Measurements from ENCODE around the gene PCED1B.
"Not testable (repeated sequence)": the region's sequence is repeated elsewhere in the genome, so short reads cannot be mapped to it uniquely, and the experiment has no call there.

The PCED1B gene

GRCh38 chr12:47242426-47242825 is 163.0 kb downstream of the PCED1B start:
- no peak for DNase-seq

DNA sequence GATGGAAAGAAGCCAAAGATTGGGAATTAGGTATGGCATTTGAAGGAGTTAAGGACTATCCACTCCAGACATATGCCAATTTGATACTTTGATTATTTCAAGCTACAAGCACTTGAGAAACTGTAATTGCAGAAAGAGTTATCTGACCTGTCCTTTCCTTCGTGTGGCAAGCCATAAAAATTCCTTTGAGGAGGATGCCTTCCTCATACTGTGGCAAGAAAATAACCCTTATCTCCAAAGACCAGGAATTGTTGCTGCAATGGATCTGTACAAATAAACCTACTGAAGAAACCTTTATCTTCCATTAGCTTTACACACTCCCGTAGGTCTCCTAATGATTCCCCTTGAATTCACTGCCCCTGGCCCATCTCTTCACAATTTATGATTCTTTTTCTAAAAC is 165.4 kb downstream of the PCED1B start:
- no peak for DNase-seq

- no peak for DNase-seq
These were observed 166.2 kb downstream of the PCED1B start for GRCh38 chr12:47245623-47246022.

DNA sequence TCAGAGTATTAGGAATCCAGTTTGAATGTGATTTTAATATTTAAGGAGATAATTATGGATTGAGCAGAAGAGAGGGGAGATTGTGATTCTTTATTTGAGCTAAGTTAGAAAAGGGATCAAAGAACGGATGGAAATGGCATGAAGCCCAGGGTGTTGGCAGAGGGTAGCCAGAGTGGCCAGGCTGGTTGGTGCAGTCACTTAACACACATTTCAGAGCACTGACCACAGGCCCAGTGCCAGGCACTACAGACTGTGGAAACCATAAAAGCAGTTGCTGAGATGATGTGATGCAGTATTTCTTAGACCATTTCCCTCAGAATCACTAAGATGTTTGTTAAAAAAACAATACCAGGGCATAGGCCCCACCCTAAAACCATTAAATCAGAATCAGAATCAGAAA is 168.0 kb downstream of the PCED1B start:
- no peak for DNase-seq

DNA sequence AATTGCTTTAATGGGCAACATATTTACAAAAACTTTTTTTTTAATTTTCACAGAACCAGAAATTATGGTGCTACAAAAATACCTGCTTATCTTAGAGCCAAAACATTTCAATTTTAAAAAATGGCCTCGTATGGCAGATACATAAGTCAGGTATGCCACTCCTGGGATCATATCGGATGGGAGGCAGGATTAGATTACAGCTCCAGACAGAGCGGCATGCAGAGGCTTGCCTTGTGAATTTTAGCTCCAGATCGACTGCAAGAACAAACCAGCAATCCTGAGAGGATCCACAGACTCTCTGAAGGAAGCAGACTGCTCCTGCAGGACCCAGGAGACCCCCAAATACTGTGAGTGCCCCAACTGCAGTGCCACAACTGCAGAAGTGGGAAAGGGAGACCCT is 169.7 kb downstream of the PCED1B start:
- DNase-seq, result no peak

- DNase-seq, result no peak
These were observed 170.4 kb downstream of the PCED1B start for GRCh38 chr12:47249719-47250357.

GRCh38 chr12:47251919-47252318 is 172.5 kb downstream of the PCED1B start:
- no peak for DNase-seq

DNA sequence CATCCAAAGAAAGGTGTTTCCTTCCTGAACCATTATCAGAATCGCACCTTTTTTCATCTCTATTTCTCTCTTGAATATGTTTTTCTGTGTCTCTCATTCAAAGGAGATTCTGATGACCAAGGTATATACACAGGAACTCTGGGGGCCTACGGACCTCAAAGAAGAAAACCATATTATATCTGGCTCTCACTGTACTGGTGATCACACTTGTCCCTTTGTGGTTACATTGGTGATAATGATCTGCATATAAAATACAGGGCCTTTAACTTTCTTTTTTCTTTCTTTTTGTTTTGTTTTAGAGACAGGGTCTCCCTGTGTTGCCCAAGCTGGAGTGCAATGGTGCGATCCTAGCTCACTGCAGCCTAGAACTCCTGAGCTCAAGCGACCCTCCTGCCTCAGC is 185.5 kb downstream of the PCED1B start:
- DNase-seq, result no peak

GRCh38 chr12:47265391-47265790 is 186.0 kb downstream of the PCED1B start:
- DNase-seq, result no peak

- no peak for DNase-seq
These were observed 188.2 kb downstream of the PCED1B start for GRCh38 chr12:47267571-47267970.

GRCh38 chr12:47268501-47269454 is 189.4 kb downstream of the PCED1B start:
- no peak for DNase-seq

- DNase-seq, result no peak
These were observed 190.5 kb downstream of the PCED1B start for GRCh38 chr12:47269916-47270315.

DNA sequence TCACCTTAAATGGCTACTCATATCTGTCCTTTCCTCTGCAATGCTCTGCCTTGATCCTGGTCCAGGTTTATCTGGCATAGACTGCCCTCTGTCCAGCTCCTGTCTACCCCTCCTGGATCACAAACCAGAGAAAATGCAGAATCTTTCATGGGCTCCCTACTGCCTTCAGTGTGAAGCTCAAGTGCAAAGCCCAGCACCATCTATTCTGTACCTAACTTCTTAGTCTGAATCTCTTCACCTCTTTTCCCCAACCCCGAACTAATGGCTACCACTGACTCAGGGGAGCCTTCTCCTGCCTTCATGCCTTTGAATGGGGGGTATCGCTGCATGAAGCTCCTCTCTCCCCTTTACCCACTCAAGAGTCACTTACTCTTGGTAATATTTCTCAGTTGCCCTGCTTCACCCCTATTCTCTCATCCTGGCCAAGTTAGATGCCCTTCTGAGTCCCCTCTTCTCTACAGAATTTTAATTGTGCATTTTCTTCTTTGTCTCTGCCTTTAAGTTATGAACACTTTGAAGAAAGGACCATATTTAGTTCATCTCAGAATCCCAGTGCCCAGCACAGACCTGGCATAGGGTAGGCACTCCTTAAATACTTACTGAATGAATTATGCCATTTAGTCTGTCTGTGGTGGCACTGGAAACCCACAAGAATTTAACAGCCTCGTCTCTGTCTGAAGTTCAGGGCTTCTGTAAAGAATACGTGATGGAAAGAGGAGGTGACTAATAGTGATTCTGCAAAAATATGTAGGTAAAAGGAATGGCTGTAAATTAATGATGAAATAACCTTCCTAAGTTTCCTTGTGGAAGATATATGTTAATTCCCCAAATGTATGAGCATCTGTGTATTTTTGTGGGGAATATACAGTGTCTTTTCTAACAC is 191.6 kb downstream of the PCED1B start:
- no peak for DNase-seq

GRCh38 chr12:47271800-47272239 is 192.4 kb downstream of the PCED1B start:
- DNase-seq, result no peak

DNA sequence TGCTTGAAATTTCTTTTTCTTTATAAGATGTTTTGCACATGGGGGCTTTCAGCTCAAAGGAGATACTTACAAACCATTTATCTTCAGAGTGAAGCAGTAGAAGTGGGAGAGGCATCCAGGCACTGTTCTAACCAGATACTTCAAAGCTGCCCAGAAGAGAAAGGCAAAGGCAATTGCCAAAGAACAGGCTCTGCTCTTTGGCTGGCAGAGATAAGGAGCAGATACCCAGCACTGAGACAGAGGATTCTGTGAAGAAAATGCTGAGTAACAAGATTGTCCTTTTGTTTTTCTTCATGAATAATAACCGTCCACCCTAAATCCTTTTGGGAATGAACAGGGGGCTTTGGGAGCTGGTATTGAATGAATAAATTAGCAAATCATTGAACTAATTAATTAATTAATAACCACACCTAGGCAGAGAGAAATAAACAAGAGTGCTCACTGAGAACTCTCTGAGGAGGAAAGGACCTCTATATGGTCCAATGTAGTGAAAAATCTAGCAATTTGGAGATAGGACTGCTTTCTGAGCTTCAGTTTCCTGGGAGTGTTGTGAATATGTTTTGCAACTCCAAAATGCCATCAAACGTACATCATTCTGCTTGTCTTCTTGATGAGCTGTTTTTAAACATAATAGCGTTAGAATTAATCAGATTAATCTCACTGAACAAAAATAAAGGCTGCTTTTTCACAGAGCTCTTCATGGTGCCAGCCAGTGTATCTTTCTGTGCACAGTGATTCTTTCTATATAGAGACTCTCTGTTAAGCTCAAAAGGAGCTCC is 193.2 kb downstream of the PCED1B start:
- DNase-seq, result no peak

GRCh38 chr12:47273191-47273626 is 193.8 kb downstream of the PCED1B start:
- no peak for DNase-seq

DNA sequence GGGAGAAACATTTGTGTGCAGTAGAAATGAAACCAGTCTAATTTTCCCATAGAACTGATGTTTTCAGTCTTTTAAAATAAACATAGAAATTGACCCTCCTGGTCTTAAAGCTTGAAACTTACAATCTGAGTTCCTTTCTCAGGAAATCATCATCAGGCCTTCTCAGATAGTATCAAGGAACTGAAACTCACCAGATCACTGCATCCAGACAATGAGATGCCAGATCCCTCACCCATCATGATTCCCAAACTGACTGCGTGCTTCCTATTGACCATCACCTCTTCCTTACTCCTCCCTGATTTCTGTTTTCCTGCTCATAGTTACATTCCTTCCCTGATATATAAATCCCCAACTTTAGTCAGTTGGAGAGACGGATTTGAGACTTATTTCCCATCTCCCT is 195.3 kb downstream of the PCED1B start:
- DNase-seq, result no peak

DNA sequence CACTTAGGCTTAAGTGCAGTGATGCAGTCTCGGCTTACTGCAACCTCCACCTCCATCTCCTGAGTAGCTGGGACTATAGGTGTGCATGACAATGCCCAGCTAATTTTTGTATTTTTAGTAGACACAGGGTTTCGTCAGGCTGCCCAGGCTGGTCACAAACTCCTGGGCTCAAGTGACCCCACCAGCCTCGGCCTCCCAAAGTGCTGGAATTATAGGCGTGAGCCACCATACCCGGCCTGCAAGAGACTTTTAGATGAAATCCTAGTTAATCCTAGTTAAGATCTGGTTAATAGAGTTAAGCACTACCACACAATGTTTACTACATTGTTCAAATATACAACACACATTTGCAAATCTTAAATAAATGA is 196.8 kb downstream of the PCED1B start:
- DNase-seq, result no peak

GRCh38 chr12:47276621-47277309 is 197.3 kb downstream of the PCED1B start:
- peak; percentile 33 to 44 for DNase-seq

- DNase-seq, result peak; percentile 90 to 95
These were observed 198.6 kb downstream of the PCED1B start for GRCh38 chr12:47277972-47278448.

DNA sequence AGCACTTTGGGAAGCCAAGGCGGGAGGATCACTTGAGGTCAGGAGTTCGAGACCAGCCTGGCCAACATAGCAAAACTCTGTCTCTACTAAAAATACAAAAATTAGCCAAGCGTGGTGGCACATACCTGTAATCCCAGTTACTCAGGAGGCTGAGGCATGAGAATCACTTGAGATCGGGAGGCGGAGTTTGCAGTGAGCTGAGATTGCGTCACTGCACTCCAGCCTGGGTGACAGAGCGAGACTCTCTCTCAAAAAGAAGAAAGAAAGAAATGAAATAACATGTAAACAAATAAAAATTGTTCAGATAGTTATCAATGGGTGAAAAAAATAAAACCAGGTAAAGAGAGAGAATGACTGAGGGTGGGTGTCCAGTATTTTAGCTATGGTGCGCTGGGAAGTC is 200.3 kb downstream of the PCED1B start:
- DNase-seq, result not testable (repeated sequence)

All from inflammatory macrophage treated with lipopolysaccharide for 1 hour (primary cell).